Chondrocyte (in vitro differentiated cells): ENCODE data around the gene PLCB4. TPM values are rescaled to one million over a fixed set of nuclear protein-coding genes. Genes with fewer than 3 reads are reported as not detected.
A peak's percentile ranks its signal among the peaks of the same experiment; 100 is the strongest.

Experiments used
- DNase-seq: peaks from one replicate; pipeline ENCODE4 v3.0.0; 2021; ENCODE audit warnings: mixed read lengths, low spot score
- H3K27ac Mint-ChIP-seq: one replicate; pipeline ENCODE4 v1.8.0; 2021; ENCODE audit warnings: mild to moderate bottlenecking, moderate library complexity, mixed read lengths; ENCODE audit not compliant: unreplicated experiment
- H3K27me3 Mint-ChIP-seq: 2 replicates; pipeline ENCODE4 v1.8.0; 2021; ENCODE audit warnings: low read depth, mixed read lengths
- H3K36me3 Mint-ChIP-seq: 2 replicates; pipeline ENCODE4 v1.8.0; 2021; ENCODE audit warnings: low read depth, mixed read lengths
- H3K4me1 Mint-ChIP-seq: 2 replicates; pipeline ENCODE4 v1.8.0; 2021; ENCODE audit warnings: low read depth, mild to moderate bottlenecking, mixed read lengths
- H3K4me3 Mint-ChIP-seq: one replicate; pipeline ENCODE4 v1.8.0; 2021; ENCODE audit warnings: mild to moderate bottlenecking, moderate library complexity, mixed read lengths; ENCODE audit not compliant: unreplicated experiment
- H3K9me3 Mint-ChIP-seq: 2 replicates; pipeline ENCODE4 v1.8.0; 2021; ENCODE audit warnings: low read depth, mixed read lengths
- CTCF ChIP-seq: fragments of 200-600 bp; sonication (generic); IDR thresholded peaks from 2 replicates; pipeline ENCODE4 v1.5.0; 2021; ENCODE audit warnings: antibody characterized with exemption, mild to moderate bottlenecking, moderate library complexity
- total RNA-seq: library from RNA; stranded (reverse); gene quantifications from 3 replicates; pipeline ENCODE4 v1.2.1, GENCODE V29; 2021

The PLCB4 gene
- total RNA-seq, 1 donor from 2014 or later = 13.3 TPM

GRCh38 chr20:9490631-9491030 lies 421.7 kb downstream of the PLCB4 start:
- peaks cover 34% of the 10 kb centered on the region for H3K4me1 Mint-ChIP-seq
- TF ChIP-seq CTCF = no peak

GRCh38 chr20:9491324-9491723 lies 422.4 kb downstream of the PLCB4 start:
- Mint-ChIP-seq H3K4me1 (peaks cover 34% of the 10 kb centered on the region), H3K4me3 (no peak overlapping the region), H3K9me3 (peaks cover 3% of the 10 kb centered on the region), H3K27me3 (no peaks in the 10 kb centered on the region), H3K27ac (no peak overlapping the region), H3K36me3 (peaks cover 1% of the 10 kb centered on the region)
- no peak for DNase-seq
- TF ChIP-seq CTCF = no peak

More at GRCh38 chr20:9490631-9491030, 421.7 kb downstream of the PLCB4 start:
- no peaks in the 10 kb centered on the region for H3K27me3 Mint-ChIP-seq
- no peaks in the 10 kb centered on the region for H3K9me3 Mint-ChIP-seq
- DNase-seq = no peak
- no peak overlapping the region for H3K27ac Mint-ChIP-seq
- H3K4me3 Mint-ChIP-seq = no peak overlapping the region
- H3K36me3 Mint-ChIP-seq = peaks cover 1% of the 10 kb centered on the region

- peaks cover 3% of the 10 kb centered on the region for H3K9me3 Mint-ChIP-seq
- no peak overlapping the region for H3K4me3 Mint-ChIP-seq
- H3K27me3 Mint-ChIP-seq = no peaks in the 10 kb centered on the region
- H3K27ac Mint-ChIP-seq = peak overlapping the region; percentile 52
- H3K4me1 Mint-ChIP-seq = peaks cover 34% of the 10 kb centered on the region
- TF ChIP-seq CTCF = no peak
- DNase-seq = no peak
- H3K36me3 Mint-ChIP-seq = peaks cover 1% of the 10 kb centered on the region
These were observed 423.2 kb downstream of the PLCB4 start for GRCh38 chr20:9492067-9492466.

GRCh38 chr20:9493803-9494202 lies 424.9 kb downstream of the PLCB4 start:
- Mint-ChIP-seq H3K4me1 (peaks cover 27% of the 10 kb centered on the region), H3K9me3 (peaks cover 3% of the 10 kb centered on the region), H3K27ac (no peak overlapping the region), H3K4me3 (no peak overlapping the region), H3K27me3 (no peaks in the 10 kb centered on the region), H3K36me3 (peaks cover 1% of the 10 kb centered on the region)
- no peak for TF ChIP-seq CTCF
- DNase-seq = no peak

GRCh38 chr20:9495701-9496100 lies 426.8 kb downstream of the PLCB4 start:
- no peak for DNase-seq

More at GRCh38 chr20:9495701-9496100, 426.8 kb downstream of the PLCB4 start:
- Mint-ChIP-seq H3K27me3 (no peaks in the 10 kb centered on the region), H3K27ac (no peak overlapping the region), H3K9me3 (peaks cover 3% of the 10 kb centered on the region), H3K4me3 (no peak overlapping the region), H3K36me3 (peaks cover 1% of the 10 kb centered on the region), H3K4me1 (peaks cover 27% of the 10 kb centered on the region)
- no peak for TF ChIP-seq CTCF
